ENCODE results near the gene SORCS1.

DNA sequence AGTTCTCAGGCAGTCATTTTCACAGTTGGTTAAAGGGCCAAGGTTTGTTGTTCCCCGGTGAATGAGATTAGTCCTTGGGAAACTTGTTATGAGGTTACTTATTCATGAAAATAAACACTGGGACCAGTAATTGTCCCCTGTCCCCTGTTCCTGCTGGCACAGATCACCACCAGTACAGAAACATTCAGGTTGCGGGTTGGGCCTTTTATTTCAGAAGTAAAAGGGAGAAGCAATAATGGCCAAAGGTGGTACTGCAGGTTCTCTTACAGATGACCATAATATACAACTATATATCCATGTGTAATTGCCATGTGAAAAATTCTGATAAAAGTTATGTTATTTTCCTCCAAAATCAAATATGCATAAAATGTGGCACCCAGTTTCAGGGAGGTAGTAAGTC lies 442.0 kb downstream of the SORCS1 start:
- TF ChIP-seq ARNT (IDR thresholded peaks at IDR 0.05) (no peak), SUZ12 (IDR thresholded peaks at IDR 0.05) (no peak), FOXM1 (IDR thresholded peaks at IDR 0.05; ENCODE audit: borderline replicate concordance) (no peak), HDGF (IDR thresholded peaks at IDR 0.05; ENCODE audit: borderline replicate concordance) (no peak), NFRKB (IDR thresholded peaks at IDR 0.05) (no peak), CTBP1 (IDR thresholded peaks at IDR 0.05; ENCODE audit: borderline replicate concordance) (no peak), FOXK2 (IDR thresholded peaks at IDR 0.05) (no peak)
- TF ChIP-seq, protein P1, sequence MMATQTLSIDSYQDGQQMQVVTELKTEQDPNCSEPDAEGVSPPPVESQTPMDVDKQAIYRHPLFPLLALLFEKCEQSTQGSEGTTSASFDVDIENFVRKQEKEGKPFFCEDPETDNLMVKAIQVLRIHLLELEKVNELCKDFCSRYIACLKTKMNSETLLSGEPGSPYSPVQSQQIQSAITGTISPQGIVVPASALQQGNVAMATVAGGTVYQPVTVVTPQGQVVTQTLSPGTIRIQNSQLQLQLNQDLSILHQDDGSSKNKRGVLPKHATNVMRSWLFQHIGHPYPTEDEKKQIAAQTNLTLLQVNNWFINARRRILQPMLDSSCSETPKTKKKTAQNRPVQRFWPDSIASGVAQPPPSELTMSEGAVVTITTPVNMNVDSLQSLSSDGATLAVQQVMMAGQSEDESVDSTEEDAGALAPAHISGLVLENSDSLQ (IDR thresholded peaks at IDR 0.05): no peak

Measured in HEK293T (cell line).